Stimulated activated CD8-positive, alpha-beta memory T cell treated with anti-CD3 and anti-CD28 coated beads, Interleukin-4, amount 100 ng/mL, for 4 hours (primary cell): ENCODE measurements around the gene RBM47.

Experiments
- DNase-seq, 2 donors: peaks; one replicate each; pipeline ENCODE4 v3.0.0-alpha.2; 2020; ENCODE audit warnings: low read depth in 2 of 2, low spot score in 1 of 2

The RBM47 gene

DNA sequence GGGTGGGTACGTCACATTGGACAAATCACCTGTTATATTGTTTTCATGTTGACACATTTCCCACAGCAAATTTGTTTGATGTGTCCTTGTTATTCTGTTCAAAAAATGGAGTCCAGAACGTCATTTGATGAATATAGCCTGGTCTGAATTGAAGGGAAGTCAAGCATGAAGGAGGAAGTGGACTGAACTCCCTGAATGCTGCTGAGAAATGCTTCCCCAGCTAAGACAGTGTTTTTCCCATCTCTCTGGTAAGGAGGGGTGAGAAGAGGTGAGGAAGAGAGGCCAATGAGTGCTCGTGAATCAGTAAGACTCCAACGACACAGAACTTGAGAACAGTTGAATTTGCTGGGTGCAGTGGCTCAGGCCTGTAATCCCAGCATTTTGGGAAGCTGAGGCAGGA is 127.4 kb downstream of the RBM47 start:
- DNase-seq, result no peak

DNA sequence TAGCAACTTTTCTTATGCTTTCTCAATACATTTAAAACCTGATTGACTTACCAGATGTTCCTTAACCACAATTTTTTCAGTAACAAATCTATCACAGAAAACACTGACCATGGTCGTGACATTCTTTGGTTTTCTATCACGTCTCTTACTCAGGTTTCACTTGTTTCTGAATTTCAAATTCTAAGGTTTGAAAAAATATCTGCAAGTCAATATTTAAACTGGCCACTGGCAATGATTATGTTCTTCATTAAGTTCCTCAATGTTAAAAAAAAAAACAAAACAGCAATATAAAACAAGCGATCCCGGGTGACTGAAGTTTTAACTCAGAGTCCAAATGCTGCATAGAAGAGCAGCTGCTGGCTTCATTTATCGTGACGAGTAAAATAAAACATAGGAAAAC is 128.9 kb downstream of the RBM47 start:
- DNase-seq, result no peak

DNA sequence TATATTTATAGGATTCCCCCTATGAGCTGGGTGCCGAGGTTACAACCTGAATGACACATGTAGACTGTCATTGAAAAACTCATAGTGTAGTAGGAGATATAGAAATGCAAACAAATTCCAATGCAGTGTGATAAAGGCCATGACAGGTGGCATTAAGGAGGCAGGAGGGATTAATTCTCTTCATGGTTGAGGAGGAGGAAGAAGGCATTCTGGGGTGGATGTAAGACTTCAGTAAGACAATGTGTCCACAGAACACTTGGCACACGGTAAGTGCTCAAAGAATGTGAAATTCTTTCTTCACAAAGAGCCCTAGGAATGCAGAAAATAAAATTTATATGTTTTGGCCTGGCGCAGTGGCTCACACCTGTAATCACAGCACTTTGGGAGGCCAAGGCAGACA is 136.5 kb downstream of the RBM47 start:
- DNase-seq, result no peak

DNA sequence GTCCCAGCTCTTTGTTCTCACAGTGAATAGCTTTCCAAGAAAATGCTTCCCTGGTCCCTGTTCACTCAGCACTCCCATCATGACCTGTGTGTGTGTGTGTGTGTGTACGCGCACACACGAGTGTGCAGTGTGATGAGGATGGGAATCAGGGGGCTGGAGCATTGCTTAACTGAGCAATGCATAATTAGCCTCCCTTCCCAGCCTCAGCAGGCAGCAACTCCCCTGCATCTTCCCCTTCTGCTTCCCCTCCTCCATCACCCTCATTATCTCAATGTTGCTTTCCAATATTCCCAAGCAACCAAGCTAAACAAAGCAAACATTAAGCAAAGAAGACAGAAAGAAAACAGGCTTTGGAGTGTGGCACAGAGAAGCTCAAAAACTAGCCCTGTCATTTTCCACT is 137.0 kb downstream of the RBM47 start:
- no peak for DNase-seq

- DNase-seq, result no peak
These were observed 139.2 kb downstream of the RBM47 start for GRCh38 chr4:40490481-40490880.

DNA sequence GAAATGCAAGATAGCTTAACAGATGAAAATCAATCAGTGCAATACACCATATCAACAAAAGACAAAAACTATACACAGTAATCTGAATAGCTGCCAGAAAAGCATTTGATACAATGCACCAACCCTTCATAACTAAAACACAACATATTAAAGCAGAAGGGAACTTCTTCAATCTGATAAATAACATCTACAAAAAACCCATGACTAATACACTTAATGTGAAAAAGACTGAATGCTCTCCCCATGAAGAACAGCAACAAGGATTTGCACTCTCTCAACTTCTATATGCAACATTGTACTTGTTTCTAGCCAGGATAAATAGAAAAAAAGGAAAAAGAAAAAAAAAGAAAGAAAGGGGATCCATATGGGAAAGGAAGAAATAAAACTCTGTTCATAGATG is 139.7 kb downstream of the RBM47 start:
- DNase-seq, result no peak

DNA sequence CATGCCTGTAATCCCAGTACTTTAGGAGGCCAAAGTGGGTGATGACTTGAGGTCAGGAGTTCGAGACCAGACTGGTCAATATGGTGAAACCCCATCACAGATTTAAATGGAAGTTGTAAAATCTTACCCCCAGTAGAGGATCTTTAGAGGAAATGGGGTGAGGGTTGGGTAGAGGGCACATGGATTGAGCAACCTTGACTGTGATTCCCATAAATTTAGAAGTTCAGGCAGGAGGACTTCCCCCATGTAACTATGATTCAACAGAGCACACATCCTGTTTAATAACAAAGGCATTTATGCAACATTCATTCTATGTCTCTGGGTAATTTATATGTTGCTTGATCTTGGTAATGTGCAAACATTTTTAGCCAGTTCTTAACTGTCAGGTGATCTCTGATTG is 143.1 kb downstream of the RBM47 start:
- DNase-seq, result no peak

DNA sequence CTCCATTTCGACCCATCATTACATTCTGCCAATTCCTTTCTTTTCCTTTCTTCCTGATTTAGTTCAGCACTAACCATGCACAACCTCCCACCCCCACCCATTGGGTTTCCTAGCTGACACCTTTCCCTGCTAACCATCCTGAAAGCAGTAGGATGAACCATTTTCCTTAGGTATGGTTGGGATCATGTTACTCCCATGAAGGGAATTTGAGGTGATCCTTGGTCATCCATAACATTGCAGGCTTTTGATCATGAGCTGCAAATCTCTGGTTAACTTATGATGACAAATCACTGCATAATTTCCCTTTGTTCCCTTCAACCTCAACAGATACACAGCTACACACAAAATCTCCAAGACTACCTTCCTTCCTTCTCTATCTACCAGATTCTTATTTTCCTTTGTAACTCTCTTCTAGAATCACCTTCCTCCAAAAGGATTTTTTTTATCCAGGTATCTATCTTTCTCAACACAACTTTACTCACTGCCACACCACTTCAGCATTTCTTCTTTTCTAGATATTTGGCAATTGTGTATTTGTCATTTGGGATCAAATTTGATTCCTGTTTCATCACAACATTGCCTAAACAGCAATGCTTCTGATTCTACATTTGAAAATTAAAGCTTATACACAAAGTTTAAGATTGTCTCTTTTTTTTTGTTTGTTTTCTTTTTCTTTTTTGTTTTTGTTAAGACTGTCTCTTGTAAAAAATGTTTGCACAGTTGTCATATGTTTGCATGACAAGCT is 145.1 kb downstream of the RBM47 start:
- no peak for DNase-seq

DNA sequence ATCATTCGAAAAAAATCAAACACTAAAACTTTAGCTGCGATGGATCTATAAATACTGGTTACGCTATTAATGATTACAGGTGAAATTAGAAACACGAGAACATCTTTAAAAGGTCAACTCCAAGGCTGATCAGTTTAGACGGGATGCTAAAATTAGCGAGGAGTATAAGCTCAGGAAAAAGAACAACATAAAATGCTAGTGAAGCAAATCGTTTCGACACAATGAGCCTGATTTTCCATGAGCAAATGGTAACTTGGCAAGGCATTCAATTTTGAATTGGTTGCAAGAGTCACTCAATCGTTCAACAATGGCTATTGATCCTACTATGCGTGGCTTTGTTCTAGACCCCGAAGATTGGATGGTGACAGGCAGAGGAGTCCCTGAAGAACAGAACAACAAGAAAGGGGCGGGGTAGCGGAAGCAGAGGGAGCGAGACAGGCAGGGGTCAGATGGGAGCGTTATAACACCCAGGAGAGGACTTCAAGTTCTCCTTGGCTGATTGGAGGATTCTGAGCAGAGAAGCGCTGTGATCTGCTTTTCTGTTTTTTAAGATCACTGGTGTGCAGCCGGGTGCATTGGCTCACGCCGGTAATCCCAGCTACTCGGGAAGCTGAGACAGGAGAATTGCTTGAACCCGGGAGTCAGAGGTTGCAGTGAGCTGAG is 146.5 kb downstream of the RBM47 start:
- DNase-seq, result no peak

DNA sequence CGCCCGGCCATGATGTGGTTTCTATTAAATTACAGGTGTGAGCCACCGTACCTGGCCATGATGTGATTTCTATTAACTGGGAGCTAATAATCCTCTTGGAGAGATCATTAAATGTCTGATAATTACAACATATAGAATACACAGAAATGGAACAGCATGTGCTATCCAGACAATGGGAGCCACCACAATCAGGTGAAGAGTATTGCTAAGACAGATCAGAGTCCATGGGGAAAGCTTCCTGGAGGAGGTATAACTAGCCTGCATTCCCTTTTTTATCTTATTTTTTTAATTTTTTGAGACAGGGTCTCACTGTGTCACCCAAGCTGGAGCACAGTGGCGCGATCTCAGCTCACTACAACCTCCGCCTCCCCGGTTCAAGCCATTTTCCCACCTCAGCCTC is 147.7 kb downstream of the RBM47 start:
- no peak for DNase-seq

- no peak for DNase-seq
These were observed 149.4 kb downstream of the RBM47 start for GRCh38 chr4:40480291-40480690.

DNA sequence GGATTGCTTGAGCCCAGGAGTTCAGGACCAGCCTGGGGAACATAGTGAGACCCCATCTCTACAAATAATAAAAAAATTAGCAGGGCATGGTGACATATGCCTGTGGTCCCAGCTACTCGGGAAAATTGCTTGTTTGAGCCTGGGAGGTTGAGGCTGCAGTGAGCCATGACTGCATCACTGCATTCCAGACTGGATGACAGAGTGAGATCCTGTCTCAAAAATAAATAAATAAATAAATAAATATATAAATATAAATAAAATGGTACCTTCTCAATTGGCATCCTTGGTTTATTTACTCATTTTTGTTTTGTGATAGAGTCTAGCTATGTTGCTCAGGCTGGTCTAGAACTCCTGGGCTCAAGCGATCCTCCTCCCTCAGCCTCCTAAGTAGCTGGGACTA is 150.3 kb downstream of the RBM47 start:
- no peak for DNase-seq

DNA sequence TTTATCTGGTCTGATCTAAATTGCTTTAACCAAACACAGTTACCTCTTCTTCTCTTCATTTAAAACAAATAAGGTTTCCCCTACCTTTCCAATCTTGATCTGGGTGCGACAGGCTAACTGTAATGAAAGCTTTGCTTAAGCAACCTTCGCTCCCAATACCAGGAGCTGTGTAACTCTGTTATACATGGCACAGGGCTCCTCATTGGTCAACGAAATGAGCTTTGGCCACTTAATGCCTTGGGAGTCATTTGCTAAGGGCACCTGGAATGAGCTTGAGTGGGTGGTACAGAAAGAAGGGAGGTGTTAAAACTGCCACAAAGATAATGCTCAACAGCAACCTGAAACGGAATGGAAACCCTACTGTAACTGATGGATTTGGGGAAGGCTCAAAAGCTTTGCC is 154.1 kb downstream of the RBM47 start:
- DNase-seq, result no peak

GRCh38 chr4:40473578-40474388 is 155.9 kb downstream of the RBM47 start:
- DNase-seq, result no peak

DNA sequence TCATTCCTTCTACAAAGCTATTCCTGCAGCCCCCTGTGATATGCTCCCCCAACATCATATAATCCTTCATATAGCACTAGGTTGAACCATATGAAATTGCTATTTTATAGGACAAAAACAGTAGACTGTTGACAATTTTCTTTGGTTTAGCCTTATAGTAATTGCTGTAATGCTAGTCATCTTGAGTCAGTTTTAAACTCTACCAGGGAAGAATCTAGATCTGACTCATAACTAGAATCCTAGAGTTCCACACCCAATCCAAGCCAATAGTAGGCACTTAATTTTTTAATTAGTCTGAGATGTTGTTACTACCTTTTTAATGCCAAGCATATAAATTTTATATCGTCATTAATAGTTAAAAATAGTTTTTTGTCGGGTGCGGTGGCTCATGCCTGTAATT is 157.7 kb downstream of the RBM47 start:
- no peak for DNase-seq

DNA sequence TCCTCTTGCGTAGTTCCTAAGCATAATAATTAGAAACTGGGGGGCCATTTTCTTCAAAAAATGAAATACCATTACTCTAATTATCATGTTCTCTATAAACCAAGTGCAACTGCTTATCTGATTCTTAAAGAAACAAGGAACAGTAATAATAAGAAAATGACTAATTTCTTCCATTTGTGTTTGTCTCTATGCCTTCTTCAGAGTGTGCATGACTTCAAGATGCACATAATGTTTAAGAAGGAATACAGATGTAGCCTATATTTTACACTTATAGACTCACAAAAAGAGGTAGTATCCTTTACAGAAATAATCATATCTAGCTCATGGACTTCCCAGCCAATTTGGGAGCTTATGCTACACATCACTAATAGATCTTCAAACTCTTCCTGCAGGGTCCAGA is 162.9 kb downstream of the RBM47 start:
- DNase-seq, result no peak

DNA sequence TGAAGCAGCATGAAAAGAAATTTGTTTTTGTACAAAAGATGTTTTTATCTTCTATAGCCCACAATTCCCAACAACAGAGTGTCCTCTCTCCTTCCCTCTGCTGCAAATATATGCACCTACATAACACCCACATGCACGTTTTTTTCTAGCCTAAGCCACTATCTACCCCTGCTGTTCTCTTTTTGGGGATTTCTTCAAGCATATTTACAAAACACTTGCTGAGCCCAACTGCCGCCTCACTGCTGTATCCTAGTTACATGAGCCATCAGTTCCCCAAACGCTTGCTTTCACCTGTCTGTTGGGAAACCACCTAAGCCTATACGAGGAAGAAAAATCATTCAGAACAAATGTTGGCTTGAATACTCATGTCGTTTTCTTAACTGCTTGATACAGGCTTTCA is 167.3 kb downstream of the RBM47 start:
- DNase-seq, result no peak

DNA sequence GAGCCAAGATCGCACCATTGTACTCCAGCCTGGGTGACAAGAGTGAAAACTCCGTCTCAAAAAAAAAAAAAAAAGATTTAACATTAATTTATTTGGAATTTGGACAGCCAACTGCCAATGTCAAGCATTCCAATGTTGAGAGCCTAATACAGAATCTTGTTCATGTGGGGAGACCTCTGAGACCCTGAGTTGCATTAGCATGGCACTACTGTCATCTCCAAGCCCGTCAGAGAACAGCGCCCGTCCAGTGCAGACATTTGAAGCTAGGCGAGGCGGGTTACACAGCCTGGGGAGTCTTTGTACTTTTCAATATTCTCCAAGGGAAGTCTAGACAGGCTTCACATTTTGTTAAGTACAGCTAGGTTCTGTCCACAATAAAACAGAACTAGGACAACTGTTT is 167.8 kb downstream of the RBM47 start:
- no peak for DNase-seq

DNA sequence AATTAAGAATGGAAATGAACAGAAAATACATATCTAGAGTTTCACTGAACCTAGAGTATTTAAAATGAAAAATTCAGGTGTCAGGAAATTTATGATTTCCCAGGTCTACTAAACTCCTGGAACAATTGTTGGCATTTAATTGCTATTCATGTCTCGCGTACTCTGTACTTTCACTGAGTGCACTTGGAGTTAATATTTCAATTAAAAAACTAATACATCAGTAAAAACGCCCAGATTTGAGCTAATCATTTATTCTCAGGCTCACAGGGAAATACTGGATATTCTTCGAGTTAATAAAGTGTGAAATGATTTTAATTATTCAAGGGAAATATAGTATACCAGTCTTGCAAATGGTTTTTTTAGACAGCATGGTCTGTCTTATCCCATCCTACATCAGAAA is 168.6 kb downstream of the RBM47 start:
- no peak for DNase-seq

DNA sequence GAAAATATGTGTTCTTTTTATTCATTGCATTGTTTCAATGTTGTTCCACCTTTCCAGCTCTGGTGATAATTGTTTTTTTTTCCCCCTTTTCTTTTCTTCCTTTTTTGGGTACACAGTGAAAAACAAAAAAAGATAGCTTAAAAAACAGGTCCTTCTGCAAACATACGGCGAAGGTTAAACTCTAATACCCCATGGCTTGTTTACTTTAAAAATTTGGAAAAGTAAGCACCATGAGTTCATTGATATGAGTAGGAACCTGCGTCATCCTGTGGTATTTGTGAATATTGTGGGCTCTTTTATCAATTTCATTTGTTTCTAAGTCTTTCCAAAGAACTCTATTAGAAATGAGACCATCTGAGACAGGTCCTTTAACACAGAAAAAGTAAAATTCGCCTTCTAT is 171.0 kb downstream of the RBM47 start:
- no peak for DNase-seq

- DNase-seq, result no peak
These were observed 171.6 kb downstream of the RBM47 start for GRCh38 chr4:40458109-40458508.

DNA sequence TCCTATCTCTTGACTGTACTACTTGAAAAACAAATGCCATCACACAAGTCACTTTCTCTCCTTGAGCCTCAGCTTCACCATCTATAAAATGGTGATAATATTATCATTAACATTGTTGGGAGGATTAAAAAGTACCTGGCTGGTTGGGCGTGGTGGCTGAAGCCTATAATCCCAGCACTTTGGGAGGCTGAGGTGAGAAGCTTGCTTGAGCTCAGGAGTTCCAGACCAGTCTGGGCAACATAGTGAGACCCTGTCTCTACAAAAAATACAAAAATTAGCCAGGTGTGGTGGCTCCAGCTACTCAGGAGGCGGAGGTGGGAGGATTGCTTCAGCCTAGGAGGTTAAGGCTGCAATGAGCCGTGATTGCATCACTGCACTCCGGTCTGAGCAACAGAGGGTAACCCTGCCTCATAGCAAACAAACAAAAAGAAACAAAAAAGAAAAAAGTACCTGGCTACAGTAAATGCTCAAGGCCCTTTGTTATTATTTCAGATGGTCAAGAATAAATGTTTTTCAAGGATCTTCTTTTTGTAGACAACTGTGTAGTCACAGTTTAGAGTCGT is 174.2 kb downstream of the RBM47 start:
- no peak for DNase-seq
